ENCODE measurements around the gene ANKH. TPM values are rescaled to one million over a fixed set of nuclear protein-coding genes. Genes with fewer than 3 reads are reported as not detected.

The ANKH gene
- total and polyA plus RNA-seq, 5 donors = 60.9 to 155 (median 134) TPM

DNA sequence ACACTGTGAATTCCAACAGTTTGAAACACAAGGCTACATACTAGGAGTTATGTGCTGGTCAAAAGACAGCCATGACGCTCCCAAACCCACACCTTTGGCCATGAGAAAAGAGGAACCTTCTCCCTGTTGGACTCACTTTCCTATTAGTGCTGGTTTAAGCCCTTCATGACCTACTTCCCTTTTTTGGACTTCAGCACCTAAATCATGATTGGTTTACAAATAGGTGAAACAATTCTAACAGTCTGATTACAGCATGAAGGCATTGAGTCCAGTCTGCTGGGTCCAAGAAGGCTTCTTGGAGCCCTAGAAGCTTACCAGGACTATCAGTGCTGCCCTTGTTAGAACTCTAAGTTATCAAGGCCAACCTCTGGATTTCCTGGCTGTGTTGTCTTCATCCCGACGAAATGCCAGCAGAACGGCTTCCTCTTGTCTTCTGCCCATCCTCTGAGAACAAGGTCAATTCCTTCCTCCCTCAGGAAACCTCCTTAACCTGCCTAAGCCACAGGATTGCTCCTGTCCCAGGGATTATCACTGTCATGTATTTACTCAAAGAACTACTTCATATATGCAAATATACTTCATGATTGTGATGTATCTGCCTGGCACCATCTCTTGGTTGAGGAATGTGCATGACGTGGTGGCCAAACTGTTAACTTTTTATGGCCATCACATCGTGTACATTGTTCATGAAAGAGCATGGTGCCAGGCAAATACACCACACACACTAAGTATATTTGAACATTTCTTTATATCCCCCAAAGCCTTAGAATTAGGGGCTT lies 83.6 kb downstream of the ANKH start:
- H3K4me1 ChIP-seq (ENCODE audit: control insufficient read depth, insufficient read depth, low read length) = no peaks in the 10 kb centered on the region
- intact Hi-C loops (cut with DNase I) = no loop called here
- 77% methylated on average over 6 of the region's 6 CpGs for WGBS

DNA sequence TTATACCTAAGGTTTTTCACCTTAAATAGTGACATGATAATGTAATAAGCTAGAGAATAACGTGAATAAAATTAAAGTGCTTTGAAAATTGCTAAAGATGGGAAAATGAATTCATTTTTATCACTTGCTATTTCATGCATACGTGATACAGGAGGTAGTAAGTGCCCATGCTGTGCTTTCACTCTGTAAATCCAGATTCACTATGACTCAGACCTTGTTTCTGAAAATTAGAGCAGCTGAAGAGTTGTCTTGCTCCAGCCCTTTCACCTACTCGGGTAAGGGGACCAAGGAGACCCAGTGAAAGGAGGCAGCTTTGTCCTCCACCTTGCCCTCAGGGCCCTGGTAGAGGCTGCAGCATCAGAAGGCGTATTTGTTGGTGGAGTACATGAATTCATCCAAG lies 87.9 kb downstream of the ANKH start:
- H3K4me1 ChIP-seq (ENCODE audit: control insufficient read depth, insufficient read depth, low read length) = peaks cover under 1% of the 10 kb centered on the region
- H3K9me3 ChIP-seq (ENCODE audit: control insufficient read depth, low read length) = peaks cover 4% of the 10 kb centered on the region
- no peak for ATAC-seq
- no peak for DNase-seq
- H3K27me3 ChIP-seq (ENCODE audit: control insufficient read depth, insufficient read depth) = no peaks in the 10 kb centered on the region
- 97% methylated on average over 4 of the region's 4 CpGs for WGBS
- H3K4me3 ChIP-seq (ENCODE audit: low read length) = no peak overlapping the region
- intact Hi-C loops (cut with DNase I) = no loop called here
- no peak overlapping the region for H3K27ac ChIP-seq (ENCODE audit: low read length)

More for the DNA sequence above, 83.6 kb downstream of the ANKH start:
- Histone ChIP-seq H3K27ac (ENCODE audit: low read length) (no peak overlapping the region), H3K27me3 (ENCODE audit: control insufficient read depth, insufficient read depth) (no peaks in the 10 kb centered on the region), H3K9me3 (ENCODE audit: control insufficient read depth, low read length) (no peaks in the 10 kb centered on the region), H3K4me3 (ENCODE audit: low read length) (no peak overlapping the region)
- ATAC-seq = no peak
- no peak for DNase-seq

DNA sequence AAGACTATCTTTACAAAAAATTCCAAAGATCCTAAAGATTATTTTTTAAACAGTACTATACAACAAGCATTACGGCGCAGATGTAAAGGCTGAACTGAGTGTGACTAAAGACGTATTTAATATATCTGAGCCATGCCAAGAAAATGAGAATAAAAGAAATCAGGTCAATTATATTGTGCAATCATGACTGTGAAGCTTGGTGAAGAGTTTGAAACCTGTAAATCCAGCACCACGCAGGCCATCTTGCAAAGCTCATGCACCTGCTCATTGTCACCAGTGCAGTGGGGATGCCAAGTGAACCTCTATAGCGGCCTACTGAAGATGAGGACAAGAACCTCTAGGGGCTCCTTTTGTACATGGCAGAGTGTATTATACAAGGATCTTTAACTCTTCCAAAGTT lies 89.0 kb downstream of the ANKH start:
- no peak for ATAC-seq
- Histone ChIP-seq H3K9me3 (ENCODE audit: control insufficient read depth, low read length) (peaks cover 4% of the 10 kb centered on the region), H3K27ac (ENCODE audit: low read length) (no peak overlapping the region), H3K4me3 (ENCODE audit: low read length) (no peak overlapping the region), H3K27me3 (ENCODE audit: control insufficient read depth, insufficient read depth) (no peaks in the 10 kb centered on the region), H3K4me1 (ENCODE audit: control insufficient read depth, insufficient read depth, low read length) (peaks cover 6% of the 10 kb centered on the region)
- DNase-seq = no peak
- intact Hi-C loops (cut with DNase I) = no loop called here
- 95% methylated on average over 5 of the region's 5 CpGs for WGBS

GRCh38 chr5:14781106-14781505 lies 90.5 kb downstream of the ANKH start:
- 76% methylated on average over 5 of the region's 5 CpGs for WGBS
- Histone ChIP-seq H3K27ac (ENCODE audit: low read length) (no peak overlapping the region), H3K4me3 (ENCODE audit: low read length) (no peak overlapping the region), H3K4me1 (ENCODE audit: control insufficient read depth, insufficient read depth, low read length) (peaks cover 6% of the 10 kb centered on the region), H3K9me3 (ENCODE audit: control insufficient read depth, low read length) (peaks cover 4% of the 10 kb centered on the region), H3K27me3 (ENCODE audit: control insufficient read depth, insufficient read depth) (no peaks in the 10 kb centered on the region)
- DNase-seq (no peak), ATAC-seq (peak in 1 of 2 donors; percentile 50)
- intact Hi-C loops (cut with DNase I) = no loop called here

- Histone ChIP-seq H3K27ac (ENCODE audit: low read length) (no peak overlapping the region), H3K9me3 (ENCODE audit: control insufficient read depth, low read length) (peaks cover 4% of the 10 kb centered on the region), H3K4me1 (ENCODE audit: control insufficient read depth, insufficient read depth, low read length) (peaks cover 6% of the 10 kb centered on the region), H3K4me3 (ENCODE audit: low read length) (no peak overlapping the region), H3K27me3 (ENCODE audit: control insufficient read depth, insufficient read depth) (no peaks in the 10 kb centered on the region)
- intact Hi-C loops (cut with DNase I) = no loop called here
- 89% methylated on average over 9 of the region's 9 CpGs for WGBS
- no peak for ATAC-seq
- no peak for DNase-seq
These were observed 91.6 kb downstream of the ANKH start for GRCh38 chr5:14779975-14780374.

DNA sequence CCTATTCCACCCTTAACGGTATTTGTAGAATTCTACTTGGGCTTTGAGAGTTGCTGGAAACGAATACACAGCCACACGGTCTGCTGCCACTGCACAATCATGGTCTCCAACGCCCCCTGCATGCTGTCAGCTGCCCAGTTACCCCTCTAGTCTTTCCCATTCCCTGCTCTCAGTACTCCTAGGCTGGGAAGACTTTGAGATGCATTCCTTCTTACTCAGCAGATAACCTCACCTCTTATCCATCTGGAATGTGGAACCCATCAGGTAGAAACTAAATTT lies 92.8 kb downstream of the ANKH start:
- Histone ChIP-seq H3K27me3 (ENCODE audit: control insufficient read depth, insufficient read depth) (no peaks in the 10 kb centered on the region), H3K4me1 (ENCODE audit: control insufficient read depth, insufficient read depth, low read length) (peaks cover 6% of the 10 kb centered on the region), H3K4me3 (ENCODE audit: low read length) (no peak overlapping the region), H3K9me3 (ENCODE audit: control insufficient read depth, low read length) (peaks cover 4% of the 10 kb centered on the region), H3K27ac (ENCODE audit: low read length) (no peak overlapping the region)
- ATAC-seq (no peak), DNase-seq (no peak)
- 74% methylated on average over 4 of the region's 4 CpGs for WGBS
- intact Hi-C loops (cut with DNase I) = no loop called here

DNA sequence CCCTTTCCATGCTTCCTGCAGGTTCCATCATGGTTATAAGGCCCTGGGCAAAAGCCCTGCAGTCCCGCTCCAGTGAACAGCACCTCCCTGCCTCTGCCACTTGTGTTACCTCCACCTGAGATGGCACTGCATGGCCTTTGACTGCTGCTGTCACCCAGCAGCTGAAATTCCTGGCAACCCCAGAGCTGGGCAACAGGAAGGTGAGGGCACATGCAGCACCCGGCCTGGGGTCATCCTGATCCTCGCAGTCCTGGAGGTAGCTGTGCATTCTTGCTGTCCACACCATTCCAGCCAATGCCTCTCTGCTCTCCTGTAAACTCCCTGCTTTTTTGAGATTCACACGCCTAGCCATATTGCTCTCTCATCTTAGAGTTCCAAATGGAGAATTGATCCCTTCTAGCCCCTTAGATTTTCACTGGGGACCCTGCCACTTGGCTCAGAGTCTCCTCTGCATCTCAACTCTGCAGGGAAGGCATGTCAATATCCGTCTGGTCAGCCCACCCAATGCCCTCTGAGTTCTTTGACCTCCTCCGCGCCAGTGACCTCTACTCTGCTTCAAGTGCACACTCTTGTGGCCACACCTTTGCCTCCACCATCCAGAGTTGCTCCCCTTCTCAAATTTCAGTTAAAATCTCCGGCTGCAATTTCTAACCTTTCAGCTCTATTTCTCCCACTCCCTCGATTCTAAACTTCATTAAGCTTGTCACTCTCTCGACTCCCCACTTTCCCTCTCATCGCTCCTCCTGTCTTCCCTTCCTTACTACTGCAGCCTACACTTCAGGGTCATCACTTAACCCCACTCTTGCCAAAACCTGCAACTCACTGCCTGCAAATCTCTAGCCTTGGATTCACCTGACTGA lies 93.4 kb downstream of the ANKH start:
- H3K27ac ChIP-seq (ENCODE audit: low read length) = no peak overlapping the region
- whole genome bisulfite sequencing = 85% methylated on average over 11 of the region's 11 CpGs
- DNase-seq (no peak), ATAC-seq (no peak)
- peaks cover 6% of the 10 kb centered on the region for H3K4me1 ChIP-seq (ENCODE audit: control insufficient read depth, insufficient read depth, low read length)
- peaks cover 4% of the 10 kb centered on the region for H3K9me3 ChIP-seq (ENCODE audit: control insufficient read depth, low read length)
- no peak overlapping the region for H3K4me3 ChIP-seq (ENCODE audit: low read length)
- intact Hi-C loops (cut with DNase I) = no loop called here
- H3K27me3 ChIP-seq (ENCODE audit: control insufficient read depth, insufficient read depth) = no peaks in the 10 kb centered on the region

- ATAC-seq (no peak), DNase-seq (no peak)
- no peak overlapping the region for H3K27ac ChIP-seq (ENCODE audit: low read length)
- intact Hi-C loops (cut with DNase I) = no loop called here
- 94% methylated on average over 6 of the region's 6 CpGs for WGBS
- peaks cover 2% of the 10 kb centered on the region for H3K9me3 ChIP-seq (ENCODE audit: control insufficient read depth, low read length)
- H3K4me3 ChIP-seq (ENCODE audit: low read length) = no peak overlapping the region
- no peaks in the 10 kb centered on the region for H3K27me3 ChIP-seq (ENCODE audit: control insufficient read depth, insufficient read depth)
- peaks cover 6% of the 10 kb centered on the region for H3K4me1 ChIP-seq (ENCODE audit: control insufficient read depth, insufficient read depth, low read length)
These were observed 94.4 kb downstream of the ANKH start for GRCh38 chr5:14777187-14777586.

DNA sequence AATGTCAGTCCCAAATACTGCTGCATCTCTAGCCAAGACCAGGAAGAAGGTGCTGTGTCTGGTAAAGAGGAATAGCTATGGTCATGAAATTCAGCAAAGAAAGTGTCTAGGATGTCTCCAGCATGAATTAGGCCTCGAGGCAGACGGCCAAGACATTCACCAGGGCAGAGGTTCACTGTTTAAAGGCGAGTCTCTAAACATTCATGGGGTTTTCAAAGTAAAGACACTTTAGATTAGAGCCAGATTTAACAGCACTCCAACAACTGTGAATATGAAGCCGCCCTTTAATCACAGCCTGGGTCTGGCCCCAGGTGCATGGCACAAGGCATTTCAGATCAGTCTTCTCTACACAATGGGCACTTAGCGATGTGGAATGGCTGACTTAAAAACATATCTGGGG lies 95.0 kb downstream of the ANKH start:
- no peak for ATAC-seq
- intact Hi-C loops (cut with DNase I) = no loop called here
- 85% methylated on average over 5 of the region's 5 CpGs for WGBS
- no peaks in the 10 kb centered on the region for H3K27me3 ChIP-seq (ENCODE audit: control insufficient read depth, insufficient read depth)
- no peak overlapping the region for H3K4me3 ChIP-seq (ENCODE audit: low read length)
- H3K4me1 ChIP-seq (ENCODE audit: control insufficient read depth, insufficient read depth, low read length) = peaks cover 6% of the 10 kb centered on the region
- H3K27ac ChIP-seq (ENCODE audit: low read length) = no peak overlapping the region
- no peak for DNase-seq
- H3K9me3 ChIP-seq (ENCODE audit: control insufficient read depth, low read length) = peaks cover 2% of the 10 kb centered on the region

GRCh38 chr5:14775857-14776256 lies 95.7 kb downstream of the ANKH start:
- H3K4me3 ChIP-seq (ENCODE audit: low read length) = no peak overlapping the region
- no peak overlapping the region for H3K27ac ChIP-seq (ENCODE audit: low read length)
- H3K9me3 ChIP-seq (ENCODE audit: control insufficient read depth, low read length) = peaks cover 2% of the 10 kb centered on the region
- peak; percentile 42 to 66 (median 64) for DNase-seq
- H3K4me1 ChIP-seq (ENCODE audit: control insufficient read depth, insufficient read depth, low read length) = peaks cover 6% of the 10 kb centered on the region
- intact Hi-C loops (cut with DNase I) = no loop called here
- 64% methylated on average over 7 of the region's 7 CpGs for WGBS
- no peaks in the 10 kb centered on the region for H3K27me3 ChIP-seq (ENCODE audit: control insufficient read depth, insufficient read depth)
- peak; percentile 58 to 80 for ATAC-seq

DNA sequence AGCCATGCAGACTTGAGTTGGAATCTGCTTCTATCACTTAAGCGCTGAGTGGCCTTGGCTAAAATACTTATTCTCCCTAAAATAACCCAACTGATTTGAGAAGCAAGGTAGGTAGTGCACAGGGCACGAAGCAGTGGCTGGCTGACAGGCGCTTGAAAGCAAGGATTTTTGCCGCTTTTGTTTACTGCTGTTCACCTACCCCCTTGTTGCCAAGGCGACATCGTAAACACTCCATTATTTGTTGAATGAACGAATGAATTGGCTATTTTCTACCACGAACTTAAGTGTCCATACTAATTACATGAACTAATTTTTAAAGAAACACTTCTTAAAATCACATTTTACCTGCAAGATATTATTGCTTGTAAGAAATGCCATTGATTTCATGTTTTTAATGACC lies 98.0 kb downstream of the ANKH start:
- DNase-seq (no peak), ATAC-seq (no peak)
- WGBS = 85% methylated on average over 8 of the region's 8 CpGs
- Histone ChIP-seq H3K27me3 (ENCODE audit: control insufficient read depth, insufficient read depth) (no peaks in the 10 kb centered on the region), H3K4me1 (ENCODE audit: control insufficient read depth, insufficient read depth, low read length) (peaks cover 4% of the 10 kb centered on the region), H3K4me3 (ENCODE audit: low read length) (no peak overlapping the region), H3K27ac (ENCODE audit: low read length) (no peak overlapping the region), H3K9me3 (ENCODE audit: control insufficient read depth, low read length) (no peaks in the 10 kb centered on the region)
- intact Hi-C loops (cut with DNase I) = no loop called here
